Body of pancreas (tissue), 4 donors: ENCODE measurements around the gene AJAP1. TPM values are rescaled to one million over a fixed set of nuclear protein-coding genes. Genes with fewer than 3 reads are reported as not detected.

Experiments used
- ATAC-seq: fragments of 150-250 bp; one replicate; pipeline ENCODE4 v1.9.1; 2016
- DNase-seq, 4 donors: peaks; one replicate each; pipeline ENCODE4 v3.0.0-alpha.2; 2019
- H3K27ac ChIP-seq, 4 donors: fragments of 200-600 bp; sonication (generic); 1 replicate in 3 of 4; 2 replicates in 1 of 4; pipeline versions ENCODE4 v1.5.1 to v1.6.1; 2016 to 2019; ENCODE audit warnings: mild to moderate bottlenecking in 1 of 4, mixed read lengths in 1 of 4, moderate library complexity in 1 of 4
- H3K27me3 ChIP-seq, 2 donors: fragments of 200-600 bp; sonication (generic); one replicate each; pipeline ENCODE4 v1.6.0; 2016; ENCODE audit warnings: mild to moderate bottlenecking in 1 of 2
- H3K36me3 ChIP-seq, 2 donors: fragments of 200-600 bp; sonication (generic); replicated peaks in 1 of 2; 2 replicates each; pipeline ENCODE4 v1.5.1; 2016; ENCODE audit warnings: low read depth in 2 of 2; ENCODE audit not compliant: insufficient read depth in 1 of 2
- H3K4me1 ChIP-seq: fragments of 200-600 bp; sonication (generic); one replicate; pipeline ENCODE4 v1.6.0; 2016
- H3K4me3 ChIP-seq, 2 donors: fragments of 200-600 bp; sonication (generic); 1 replicate in 1 of 2; 2 replicates in 1 of 2; pipeline ENCODE4 v1.5.1; 2016 to 2019
- H3K9me3 ChIP-seq, 3 donors: fragments of 200-600 bp; sonication (generic); 1 replicate in 2 of 3; 2 replicates in 1 of 3; pipeline ENCODE4 v1.5.1; 2016
- POLR2A ChIP-seq, 3 donors: fragments of 450-650 bp; IDR thresholded peaks; one replicate each; pipeline ENCODE4 v1.6.1; 2016; ENCODE audit warnings: antibody characterized with exemption in 3 of 3, mild to moderate bottlenecking in 2 of 3
- WGBS, 2 donors: methylation state at CpG; one replicate each; pipeline ENCODE4 v1.1.5; 2017; 5-methylcytosine and 5-hydroxymethylcytosine counted together
- intact Hi-C: fragments of 100-400 bp; cut with DNase I; formaldehyde crosslinking; loops from one replicate; pipeline ENCODE4 v1.15.1; 2023
- total RNA-seq, 2 donors: library from RNA; depleted of rRNA; stranded (reverse); fragments of >200 nt; gene quantifications; one replicate each; pipeline ENCODE4 v1.1.0, GENCODE V29; 2016
- TF ChIP-seq, protein P1 (sequence below), 7 experiments: fragments of 450-650 bp in 4 of 7; fragments of 200-600 bp in 3 of 7; sonication (generic) in 3 of 7; IDR thresholded peaks; one replicate each; pipeline ENCODE4 v1.5.1; 2016 to 2019; ENCODE audit warnings: antibody characterized with exemption in 7 of 7

Gene AJAP1
- total RNA-seq, 2 donors from 2014 or later: 0.66 to 2.9 TPM

DNA sequence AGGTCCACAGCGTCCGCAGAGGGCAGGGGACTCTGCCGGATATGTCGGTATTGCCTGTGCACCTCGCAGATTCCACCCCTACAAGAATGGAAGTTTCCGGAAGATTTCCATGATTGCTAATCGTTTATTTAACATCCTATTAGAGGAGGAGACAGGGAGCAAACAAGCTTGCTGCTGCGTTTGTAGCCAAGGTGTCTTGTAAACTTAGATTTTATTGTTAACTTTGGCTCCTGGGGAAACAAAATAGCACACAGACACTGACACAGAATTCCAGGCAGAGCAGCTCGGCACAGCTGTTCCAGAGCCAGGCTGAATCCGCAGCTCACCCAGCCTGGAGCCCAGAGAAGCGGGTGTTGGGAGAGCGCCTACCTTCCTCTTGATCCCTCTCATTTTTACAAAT is 75.7 kb downstream of the AJAP1 start:
- ATAC-seq: no peak
- TF ChIP-seq, protein P1, sequence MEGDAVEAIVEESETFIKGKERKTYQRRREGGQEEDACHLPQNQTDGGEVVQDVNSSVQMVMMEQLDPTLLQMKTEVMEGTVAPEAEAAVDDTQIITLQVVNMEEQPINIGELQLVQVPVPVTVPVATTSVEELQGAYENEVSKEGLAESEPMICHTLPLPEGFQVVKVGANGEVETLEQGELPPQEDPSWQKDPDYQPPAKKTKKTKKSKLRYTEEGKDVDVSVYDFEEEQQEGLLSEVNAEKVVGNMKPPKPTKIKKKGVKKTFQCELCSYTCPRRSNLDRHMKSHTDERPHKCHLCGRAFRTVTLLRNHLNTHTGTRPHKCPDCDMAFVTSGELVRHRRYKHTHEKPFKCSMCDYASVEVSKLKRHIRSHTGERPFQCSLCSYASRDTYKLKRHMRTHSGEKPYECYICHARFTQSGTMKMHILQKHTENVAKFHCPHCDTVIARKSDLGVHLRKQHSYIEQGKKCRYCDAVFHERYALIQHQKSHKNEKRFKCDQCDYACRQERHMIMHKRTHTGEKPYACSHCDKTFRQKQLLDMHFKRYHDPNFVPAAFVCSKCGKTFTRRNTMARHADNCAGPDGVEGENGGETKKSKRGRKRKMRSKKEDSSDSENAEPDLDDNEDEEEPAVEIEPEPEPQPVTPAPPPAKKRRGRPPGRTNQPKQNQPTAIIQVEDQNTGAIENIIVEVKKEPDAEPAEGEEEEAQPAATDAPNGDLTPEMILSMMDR (IDR thresholded peaks at IDR 0.05): no peak
- no peak for TF ChIP-seq POLR2A (IDR thresholded peaks at IDR 0.05)
- no peak for DNase-seq
- WGBS, 2 donors: 37 to 41% methylated on average over 12 of the region's 12 CpGs
- intact Hi-C loops: no loop called here
- no peaks in the 10 kb centered on the region for H3K4me1 ChIP-seq
- H3K4me3 ChIP-seq: no peak overlapping the region
- H3K27me3 ChIP-seq: no peaks in the 10 kb centered on the region
- no peaks in the 10 kb centered on the region for H3K36me3 ChIP-seq
- H3K9me3 ChIP-seq: no peaks in the 10 kb centered on the region
- H3K27ac ChIP-seq: no peak overlapping the region

DNA sequence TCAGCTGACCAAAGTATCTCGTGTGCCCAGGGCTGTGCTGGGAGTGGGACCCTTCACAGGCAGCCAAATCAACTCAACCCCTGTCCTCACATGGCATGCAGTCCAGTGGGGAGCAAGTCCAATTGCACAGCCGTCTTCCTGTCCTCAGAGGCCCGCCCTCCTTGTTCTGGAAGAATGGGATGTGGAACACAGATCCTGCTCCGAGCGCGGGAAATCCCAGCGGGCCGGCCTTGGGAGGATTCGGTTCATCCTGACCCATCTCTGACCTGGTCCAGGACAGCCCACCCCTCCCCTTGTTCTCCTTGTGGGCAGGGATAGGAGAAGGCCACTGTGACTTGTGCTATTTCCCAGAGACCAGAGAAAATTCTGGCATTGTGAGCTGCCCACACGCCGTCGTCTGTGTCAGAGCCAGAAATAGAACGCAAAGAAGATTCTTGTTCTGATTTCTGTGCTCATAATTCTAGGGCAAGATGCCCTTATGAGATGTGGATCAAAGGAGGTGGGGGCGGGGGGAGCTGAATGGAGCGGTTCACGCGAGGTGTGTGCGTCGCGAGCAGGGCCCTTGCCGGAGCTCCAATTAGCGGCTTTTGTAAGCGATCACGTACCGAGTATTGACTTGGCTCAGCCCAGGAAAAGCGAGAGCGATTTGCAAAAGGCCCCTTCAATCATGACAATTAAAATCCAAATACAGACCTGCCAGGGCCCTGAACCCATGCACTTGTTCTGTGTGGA is 79.2 kb downstream of the AJAP1 start:
- no peak for ATAC-seq
- no peak for DNase-seq
- Histone ChIP-seq H3K27ac (no peak overlapping the region), H3K36me3 (no peaks in the 10 kb centered on the region), H3K27me3 (no peaks in the 10 kb centered on the region), H3K4me3 (no peak overlapping the region), H3K4me1 (no peaks in the 10 kb centered on the region), H3K9me3 (no peaks in the 10 kb centered on the region)
- TF ChIP-seq, protein P1 (IDR thresholded peaks at IDR 0.05): no peak
- TF ChIP-seq POLR2A (IDR thresholded peaks at IDR 0.05): no peak
- WGBS, 2 donors: 76 to 78% methylated on average over 25 to 27 of the region's 27 CpGs
- intact Hi-C loops: no loop called here

DNA sequence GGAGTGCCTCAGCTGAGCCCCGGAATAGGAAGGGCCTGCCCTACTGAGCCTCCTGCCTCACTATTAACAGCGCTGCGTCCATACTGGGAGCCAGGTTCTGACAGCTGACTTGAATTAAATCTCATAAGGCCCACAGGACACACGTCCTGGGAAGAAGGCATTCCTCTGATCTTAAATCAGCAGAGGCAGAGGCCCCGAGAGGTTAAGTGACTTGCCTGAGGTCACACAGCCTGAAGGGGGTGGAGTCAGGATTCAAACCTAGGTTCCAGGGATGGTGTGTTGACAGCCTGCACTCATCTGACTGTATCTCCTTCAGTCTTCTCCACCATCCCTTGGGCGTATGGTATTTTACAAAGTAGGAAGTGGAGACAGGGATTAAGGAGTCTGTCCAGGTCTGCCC is 79.8 kb downstream of the AJAP1 start:
- TF ChIP-seq, protein P1 (IDR thresholded peaks at IDR 0.05): no peak
- TF ChIP-seq POLR2A (IDR thresholded peaks at IDR 0.05): no peak
- H3K27me3 ChIP-seq: no peaks in the 10 kb centered on the region
- no peak overlapping the region for H3K4me3 ChIP-seq
- H3K27ac ChIP-seq: no peak overlapping the region
- 53 to 61% methylated on average over 4 to 6 of the region's 6 CpGs for WGBS, 2 donors
- H3K36me3 ChIP-seq: no peaks in the 10 kb centered on the region
- DNase-seq: no peak
- H3K4me1 ChIP-seq: no peaks in the 10 kb centered on the region
- no peaks in the 10 kb centered on the region for H3K9me3 ChIP-seq
- no peak for ATAC-seq
- intact Hi-C loops: no loop called here

DNA sequence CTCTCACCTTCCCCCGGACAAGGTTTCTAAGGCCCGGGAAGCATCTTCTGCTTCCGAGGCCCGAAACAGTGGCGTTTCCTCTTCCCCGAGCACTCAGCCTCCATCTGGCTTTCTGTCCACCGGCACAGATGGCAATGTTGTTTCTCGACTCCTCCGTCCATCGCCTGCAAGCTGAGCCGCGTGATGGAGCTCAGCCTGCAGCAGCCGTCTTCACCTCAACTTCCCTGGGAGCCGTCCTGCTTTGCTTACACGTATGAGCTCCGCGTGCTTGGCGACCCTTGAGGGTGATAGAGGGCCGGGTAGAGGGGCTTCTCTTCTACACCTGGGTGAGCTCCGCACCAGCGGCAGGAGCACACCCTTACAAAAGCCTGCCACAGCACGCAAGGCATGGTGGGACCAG is 80.4 kb downstream of the AJAP1 start:
- ATAC-seq (no peak), DNase-seq (no peak)
- Histone ChIP-seq H3K36me3 (no peaks in the 10 kb centered on the region), H3K4me1 (no peaks in the 10 kb centered on the region), H3K27me3 (no peaks in the 10 kb centered on the region), H3K27ac (no peak overlapping the region), H3K4me3 (no peak overlapping the region), H3K9me3 (no peaks in the 10 kb centered on the region)
- intact Hi-C loops: no loop called here
- TF ChIP-seq POLR2A (IDR thresholded peaks at IDR 0.05): no peak
- TF ChIP-seq, protein P1 (IDR thresholded peaks at IDR 0.05): no peak
- WGBS, 2 donors: 76 to 79% methylated on average over 21 to 22 of the region's 22 CpGs

DNA sequence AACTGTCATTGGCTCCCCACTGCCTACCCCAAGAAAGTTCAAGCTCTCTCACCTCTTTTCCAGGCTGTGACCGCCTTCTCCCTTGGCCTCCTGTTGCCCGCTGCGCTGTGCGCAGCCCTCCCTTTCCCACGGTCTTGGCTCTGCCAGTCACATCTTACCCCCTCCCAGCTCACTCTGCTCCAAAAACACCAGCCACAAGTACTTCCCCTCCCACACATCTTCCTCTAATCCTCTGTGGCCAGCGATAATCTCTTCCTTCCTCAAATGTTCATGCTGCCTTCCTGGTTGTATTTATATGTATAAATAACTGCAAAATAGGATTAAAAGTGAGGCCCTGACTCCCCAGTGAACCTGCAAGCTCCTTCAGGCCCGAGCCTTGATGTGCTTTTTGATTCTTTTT is 81.8 kb downstream of the AJAP1 start:
- intact Hi-C loops: no loop called here
- no peak for ATAC-seq
- DNase-seq: peak in 1 of 4 donors; percentile 9
- H3K36me3 ChIP-seq: no peaks in the 10 kb centered on the region
- H3K27ac ChIP-seq: no peak overlapping the region
- H3K9me3 ChIP-seq: no peaks in the 10 kb centered on the region
- no peaks in the 10 kb centered on the region for H3K4me1 ChIP-seq
- no peak for TF ChIP-seq POLR2A (IDR thresholded peaks at IDR 0.05)
- TF ChIP-seq, protein P1 (IDR thresholded peaks at IDR 0.05): no peak
- WGBS, 2 donors: 57 to 72% methylated on average over 7 of the region's 7 CpGs
- no peak overlapping the region for H3K4me3 ChIP-seq
- H3K27me3 ChIP-seq: no peaks in the 10 kb centered on the region
